Forelimb muscle (tissue), 1 donor: ENCODE data around the gene MYH7B. TPM values are rescaled to one million over a fixed set of nuclear protein-coding genes. Genes with fewer than 3 reads are reported as not detected.

Experiments
- DNase-seq: peaks from one replicate; pipeline ENCODE4 v3.0.0-alpha.2; 2013; ENCODE audit warnings: low read depth
- polyA plus RNA-seq: library from polyadenylated mRNA; unstranded; fragments of 120-200 nt; gene quantifications from one replicate; pipeline ENCODE4 v1.2.1, GENCODE V29; 2013; ENCODE audit not compliant: insufficient read length

MYH7B gene
- 114 TPM for polyA plus RNA-seq

DNA sequence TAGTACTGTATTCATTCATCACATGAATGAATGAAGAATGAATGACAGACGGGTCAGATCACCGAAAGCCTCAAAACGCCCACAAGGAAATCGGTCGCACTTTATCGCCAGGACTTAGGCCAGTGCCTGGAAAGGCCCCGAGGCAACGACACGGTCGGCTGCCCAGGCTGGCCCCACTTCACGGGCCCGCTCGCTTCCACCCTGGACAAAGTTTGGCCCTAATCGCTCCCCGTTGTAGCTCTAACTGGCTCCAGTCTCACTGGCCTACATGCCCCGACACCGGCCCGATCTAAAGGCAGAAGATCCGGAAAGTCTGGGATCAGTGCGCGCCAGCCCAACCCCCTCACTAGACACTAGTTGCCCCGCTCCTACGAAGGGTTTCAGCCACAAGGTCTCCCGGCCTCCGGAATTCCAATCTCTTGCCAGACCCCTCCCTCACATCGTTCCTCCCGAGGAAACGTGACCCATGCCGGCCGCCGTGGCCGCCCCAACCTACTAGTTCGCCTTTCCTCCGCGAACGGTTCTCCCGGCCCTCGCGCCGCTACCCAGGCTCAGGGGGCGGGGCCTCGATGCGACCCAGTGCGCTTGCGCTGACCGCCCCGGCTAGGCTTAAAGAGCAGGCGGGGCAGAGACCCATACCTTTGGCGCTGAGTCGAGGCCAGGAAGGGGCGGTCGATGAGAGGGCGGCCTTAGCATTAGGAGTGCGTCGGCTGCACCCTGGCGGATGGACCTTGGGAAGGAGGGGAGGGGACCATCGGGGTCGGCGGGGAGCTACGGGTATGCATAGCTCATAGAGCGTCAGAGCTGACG is at the start of gene MYH7B, which contains the start of gene GSS:
TSS of gene MYH7B (plus strand) at position 638 of the 810 bp plus-strand sequence. CDS start 22,138 bp downstream, outside the sequence.
TSS of gene GSS (minus strand) at position 576 of the 810 bp plus-strand sequence. CDS start 3,954 bp downstream, outside the sequence.
- peak; percentile 82 for DNase-seq

DNA sequence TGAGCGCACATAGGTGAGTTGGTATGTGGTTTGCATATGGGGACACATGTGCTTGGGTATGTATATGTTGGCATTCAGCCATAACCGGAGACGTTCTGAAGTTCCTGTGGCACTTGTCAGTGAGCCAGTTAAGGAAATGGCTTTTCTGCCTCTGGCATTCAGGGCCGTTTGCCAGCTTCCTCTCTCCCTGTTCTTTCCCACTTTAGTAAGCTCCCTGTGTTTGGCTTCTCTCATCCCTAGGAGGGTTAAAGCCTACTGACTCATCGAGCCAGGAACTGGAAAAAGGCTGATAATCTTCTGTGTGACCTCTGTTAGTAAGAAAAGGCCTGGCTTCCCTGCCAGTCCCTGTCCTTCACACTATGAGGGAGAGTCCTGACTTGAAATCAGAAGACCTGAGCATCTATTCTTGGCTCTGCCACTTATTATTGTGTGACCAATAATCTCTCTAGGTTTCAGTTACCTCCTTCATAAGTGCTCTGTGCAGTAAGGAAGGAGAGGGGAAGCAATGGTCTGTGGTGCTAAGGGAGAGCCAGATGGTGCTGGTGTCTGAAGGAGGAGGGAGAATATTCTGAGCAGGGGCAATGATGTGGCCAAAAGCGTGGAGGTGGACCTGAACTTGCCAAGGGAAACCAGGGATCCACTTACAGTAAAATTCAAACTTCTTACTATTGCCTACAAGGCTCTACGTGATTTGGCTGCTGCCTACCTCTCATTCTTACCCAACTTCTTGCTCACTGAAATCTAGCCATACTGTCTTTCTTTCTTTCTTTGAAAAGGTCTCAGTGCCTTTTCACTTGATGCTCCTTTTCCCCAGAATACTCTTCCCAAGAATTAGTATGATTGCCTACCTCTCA is 47.8 kb upstream of the MYH7B start:
- DNase-seq: no peak

DNA sequence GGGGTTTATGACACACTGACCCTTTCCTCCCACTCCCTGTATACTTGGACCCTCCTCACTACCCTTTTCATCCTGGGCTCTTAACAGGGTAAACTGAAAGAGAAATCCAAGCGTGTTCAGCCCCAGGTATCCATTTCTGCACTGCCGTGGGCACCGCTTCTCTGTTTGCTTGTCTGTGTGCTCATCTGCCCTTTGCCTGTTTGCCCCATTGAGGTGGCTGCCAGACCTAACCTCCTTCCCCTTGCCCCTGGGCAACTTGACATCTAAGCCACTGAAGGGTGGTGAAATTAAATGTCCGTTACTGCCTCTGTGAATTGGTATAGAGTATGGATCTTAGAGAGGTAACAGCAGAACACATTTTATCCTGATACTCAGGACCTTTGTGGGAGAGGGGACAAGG is 40.5 kb upstream of the MYH7B start:
- no peak for DNase-seq

DNA sequence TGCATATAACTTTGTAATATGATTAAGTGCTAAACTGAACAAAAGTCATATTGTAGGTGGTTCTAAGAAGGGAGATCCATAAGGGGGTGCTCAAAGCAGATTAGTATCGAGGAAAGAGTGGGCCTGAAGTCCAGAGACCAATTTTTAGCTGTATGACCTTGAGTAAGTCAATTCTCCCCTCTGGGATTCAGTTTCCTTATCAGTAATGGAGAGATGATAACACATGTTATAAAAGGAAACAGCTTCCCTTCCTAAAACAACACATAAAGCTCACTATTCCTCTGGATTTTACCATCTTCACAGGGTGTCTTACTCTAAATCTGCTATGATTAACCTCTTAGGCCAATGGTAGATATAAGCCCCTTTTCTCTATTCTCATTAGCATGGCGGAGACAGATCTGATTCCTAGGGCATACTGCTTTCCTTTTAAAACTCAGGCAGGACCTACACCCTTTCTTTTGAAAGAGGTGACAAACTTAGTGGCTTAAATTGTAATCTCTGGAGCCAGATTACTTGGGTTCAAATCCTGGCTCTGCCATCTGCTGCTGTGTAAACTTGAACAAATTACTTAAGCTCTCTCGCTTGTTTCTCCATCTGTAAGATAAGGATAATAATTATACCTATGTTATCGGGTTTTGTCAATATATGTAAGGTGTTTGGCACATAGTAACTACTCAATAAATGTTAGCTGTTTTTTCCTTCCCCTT is 39.8 kb upstream of the MYH7B start:
- no peak for DNase-seq

DNA sequence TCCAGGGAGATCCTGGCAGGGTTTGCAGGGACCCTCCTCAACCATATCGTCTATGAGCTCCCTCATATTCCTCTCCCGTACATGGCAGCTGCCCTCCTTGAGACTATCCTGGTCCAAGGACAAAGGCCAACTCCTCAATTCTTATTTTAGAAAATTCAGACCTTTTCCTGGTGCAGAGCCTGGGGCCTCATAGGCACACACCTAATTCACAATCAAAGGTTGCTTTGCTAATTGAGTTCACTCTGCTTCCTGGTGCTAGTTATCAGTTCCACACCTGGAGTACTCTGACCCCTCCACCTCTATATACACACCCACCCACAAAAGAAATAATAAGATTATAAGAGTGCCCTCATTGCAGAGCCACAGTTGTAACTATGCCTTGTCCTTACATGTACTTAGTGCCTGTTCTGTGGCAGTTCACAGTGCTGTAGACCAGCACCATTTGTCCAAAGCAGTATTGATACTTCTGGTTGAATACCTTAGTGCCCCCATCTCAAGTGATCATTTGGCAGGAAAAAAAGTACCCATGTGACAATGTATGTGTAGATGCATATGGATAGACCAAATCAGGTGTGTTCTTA is 38.8 kb upstream of the MYH7B start:
- no peak for DNase-seq

DNA sequence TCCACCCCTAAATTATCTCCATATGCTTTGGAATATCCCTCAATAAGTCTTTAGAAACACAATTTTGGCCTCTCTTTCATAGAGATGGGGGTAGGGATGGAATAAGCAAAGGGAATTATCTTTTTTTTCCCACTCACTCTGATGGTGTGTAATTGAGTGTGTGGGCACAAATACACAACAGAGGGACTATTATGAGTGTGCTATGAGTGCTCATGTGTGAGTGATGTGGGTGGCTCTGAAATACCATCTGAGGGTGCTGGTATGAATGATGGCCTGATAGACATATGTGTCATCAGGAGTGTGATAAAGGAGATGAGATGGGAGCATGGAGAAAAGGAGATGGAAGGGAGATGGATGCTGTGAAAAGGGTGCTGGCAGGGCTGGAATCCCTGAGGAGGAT is 35.6 kb upstream of the MYH7B start:
- DNase-seq: no peak

DNA sequence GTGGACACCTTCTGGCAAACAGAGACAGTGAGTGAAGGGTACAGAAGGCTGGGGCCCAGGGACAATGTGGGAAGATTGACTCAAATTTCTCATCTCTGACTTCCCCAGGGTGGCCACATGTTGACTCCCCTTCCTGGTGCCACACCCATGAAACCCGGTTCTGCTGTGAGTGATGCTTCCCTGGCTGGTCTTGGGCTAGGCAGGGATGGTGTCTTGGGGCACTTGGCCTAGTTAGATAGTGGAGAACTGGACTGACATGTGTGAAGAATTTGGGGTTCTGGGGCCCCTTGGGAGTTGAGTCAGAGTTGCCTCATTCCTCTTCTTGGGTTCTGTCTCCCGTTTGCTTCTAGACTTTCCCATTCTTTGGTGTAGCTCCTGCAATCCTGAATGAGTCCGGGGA is 34.2 kb upstream of the MYH7B start:
- DNase-seq: no peak

DNA sequence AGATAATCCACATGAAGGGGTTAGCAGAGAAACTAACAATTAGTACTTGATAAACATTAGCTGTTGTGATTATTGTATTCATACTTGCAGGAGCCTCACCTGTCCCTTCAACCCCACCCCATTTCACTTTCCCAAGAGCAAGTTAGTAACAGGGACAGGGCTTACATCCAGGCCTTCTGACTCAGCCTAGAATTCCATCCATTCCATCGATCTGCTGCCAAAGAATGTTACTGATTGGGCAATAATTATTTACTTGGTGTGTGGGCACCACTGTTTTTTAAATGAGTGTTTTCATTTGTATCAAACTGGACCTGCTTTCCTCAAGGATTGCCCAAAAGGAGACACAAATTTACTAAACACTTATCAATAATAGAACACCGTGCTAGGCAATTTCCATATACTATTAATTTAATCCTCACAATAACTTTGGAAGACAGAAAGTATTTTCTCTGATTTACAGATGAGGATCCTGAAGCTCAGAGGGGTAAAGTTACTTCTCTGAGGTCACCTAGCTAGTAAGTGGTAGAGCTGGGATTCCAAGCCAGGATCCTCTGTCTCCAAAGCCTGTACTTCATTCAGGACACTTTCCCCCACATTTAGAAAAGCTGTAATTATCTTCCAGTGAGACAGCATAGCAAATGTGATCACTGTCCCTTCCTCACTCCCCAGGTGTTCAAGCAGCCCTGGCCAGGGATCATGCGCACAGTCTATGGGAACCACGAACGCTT is 32.9 kb upstream of the MYH7B start:
- no peak for DNase-seq

DNA sequence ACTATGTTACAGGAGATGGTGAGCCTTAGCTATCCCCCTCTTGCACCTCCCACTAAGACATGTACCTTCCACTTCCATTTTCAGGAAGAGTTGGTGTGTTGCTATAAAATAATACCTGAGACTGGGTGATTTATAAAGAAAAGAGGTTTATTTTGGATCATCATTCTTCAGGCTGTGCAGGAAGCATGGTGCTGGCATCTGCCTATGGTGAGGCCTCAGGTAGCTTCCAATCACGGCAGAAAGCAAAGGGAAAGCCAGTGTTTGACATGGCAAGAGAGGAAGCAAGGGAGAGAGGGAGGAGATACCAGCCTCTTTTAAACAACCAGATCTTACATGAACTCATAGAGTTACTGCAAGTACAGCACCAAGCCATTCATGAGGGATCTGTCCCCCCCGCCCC is 32.3 kb upstream of the MYH7B start:
- DNase-seq: no peak

DNA sequence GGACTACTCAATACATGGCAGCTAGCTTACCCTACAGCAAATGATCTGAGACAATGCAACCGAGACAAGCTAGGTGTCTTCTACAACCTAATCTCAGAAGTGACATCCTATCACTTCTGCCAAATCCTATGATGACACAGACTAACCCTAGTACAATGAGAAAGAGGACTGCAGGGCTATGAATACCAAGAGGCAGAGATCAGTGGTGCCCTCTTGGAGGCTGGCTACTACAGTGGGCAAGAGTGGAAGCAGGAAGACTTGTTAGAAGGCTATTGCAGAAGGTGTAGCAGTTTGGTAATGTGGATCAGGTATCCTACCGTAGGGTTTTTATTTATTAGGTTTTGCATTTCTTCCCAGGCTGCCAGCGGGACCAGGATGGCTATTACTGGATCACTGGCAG is 30.3 kb upstream of the MYH7B start:
- no peak for DNase-seq

DNA sequence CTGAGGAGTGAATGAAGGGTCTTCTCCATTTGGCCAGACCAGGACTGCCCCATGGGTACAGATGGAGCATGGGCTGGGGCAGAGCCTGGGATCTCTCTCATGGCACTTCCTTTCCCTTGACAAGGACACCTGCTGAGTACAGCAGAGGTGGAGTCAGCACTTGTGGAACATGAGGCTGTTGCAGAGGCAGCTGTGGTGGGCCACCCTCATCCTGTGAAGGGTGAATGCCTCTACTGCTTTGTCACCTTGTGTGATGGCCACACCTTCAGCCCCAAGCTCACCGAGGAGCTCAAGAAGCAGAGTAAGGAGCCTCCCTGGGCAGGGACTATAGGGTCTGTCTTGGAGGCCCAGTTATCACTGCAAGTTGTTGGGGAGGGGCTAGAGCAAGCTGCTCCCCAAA is 29.7 kb upstream of the MYH7B start:
- no peak for DNase-seq

DNA sequence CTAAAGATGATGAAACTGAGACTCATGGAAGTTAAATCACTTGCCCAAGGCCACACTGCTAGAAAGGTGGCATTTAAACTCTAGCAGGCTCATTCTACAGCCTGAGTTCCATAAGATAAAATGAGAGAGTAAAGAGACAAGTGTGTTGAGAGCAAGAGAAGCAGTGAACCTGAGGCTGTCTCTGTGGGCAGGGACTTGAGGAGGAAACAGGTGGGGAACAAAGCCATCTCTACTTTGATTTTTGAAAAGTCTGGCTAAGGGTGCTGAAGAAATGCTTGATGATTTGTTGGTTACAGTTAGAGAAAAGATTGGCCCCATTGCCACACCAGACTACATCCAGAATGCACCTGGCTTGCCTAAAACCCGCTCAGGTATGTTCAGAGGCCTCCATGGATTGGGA is 29.1 kb upstream of the MYH7B start:
- DNase-seq: no peak

DNA sequence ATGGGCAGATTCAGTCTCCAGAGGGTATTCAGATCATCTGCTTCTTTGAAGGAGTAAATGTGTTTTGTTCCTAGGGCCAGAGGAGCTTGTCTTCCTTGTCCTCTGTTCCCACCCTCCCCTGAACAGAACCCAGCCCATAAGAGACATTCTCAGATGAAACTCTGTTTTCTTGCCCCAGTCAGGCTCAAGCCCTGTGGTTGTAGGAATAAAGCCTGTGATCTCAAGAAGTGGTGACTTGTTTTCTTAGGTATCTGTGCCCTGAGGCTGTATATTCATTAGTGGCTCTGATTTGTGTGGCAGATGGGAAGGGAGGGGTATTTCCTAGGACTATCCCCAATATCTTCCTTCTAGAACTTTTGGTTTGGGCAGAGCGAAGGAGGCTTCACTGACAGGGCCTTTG is 27.9 kb upstream of the MYH7B start:
- DNase-seq: no peak

DNA sequence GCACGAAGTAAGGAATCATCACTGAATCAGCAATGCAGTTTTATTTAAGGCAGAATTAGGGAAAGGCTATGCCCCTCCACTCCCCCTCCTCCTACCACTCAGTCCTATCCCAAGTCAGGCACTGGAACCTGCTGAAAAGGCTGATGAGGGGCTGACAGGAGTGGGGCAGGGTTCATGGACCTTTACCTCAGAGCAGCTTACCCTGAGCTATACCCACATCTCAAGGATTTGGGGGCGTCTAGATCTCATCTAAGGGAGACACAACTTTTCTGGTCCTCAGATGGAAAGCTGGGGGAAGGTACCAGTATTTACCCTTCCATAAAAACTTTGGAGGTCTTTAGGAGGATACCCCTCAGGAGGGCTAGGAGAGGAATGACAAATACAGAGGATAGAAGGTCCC is 27.3 kb upstream of the MYH7B start:
- no peak for DNase-seq

DNA sequence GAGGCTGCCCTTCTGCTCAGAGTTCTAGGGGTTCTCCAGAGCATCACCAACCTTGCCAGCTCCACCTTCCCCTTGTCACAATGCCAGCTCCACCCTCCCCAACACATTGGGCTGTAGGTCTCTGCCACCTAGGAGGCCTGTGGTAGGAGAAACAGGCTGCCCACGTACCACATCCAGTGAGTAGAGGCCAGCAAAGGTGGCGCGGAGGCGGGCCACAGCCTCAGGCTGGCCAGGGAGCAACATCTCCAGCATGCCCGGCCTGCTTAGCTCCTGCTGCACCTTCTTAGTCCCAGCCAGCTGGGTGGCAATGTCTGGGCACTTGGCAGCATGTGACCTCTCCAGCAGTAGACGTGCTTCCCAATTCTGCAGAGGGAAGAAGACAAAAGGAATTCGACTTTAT is 23.9 kb upstream of the MYH7B start:
- no peak for DNase-seq

DNA sequence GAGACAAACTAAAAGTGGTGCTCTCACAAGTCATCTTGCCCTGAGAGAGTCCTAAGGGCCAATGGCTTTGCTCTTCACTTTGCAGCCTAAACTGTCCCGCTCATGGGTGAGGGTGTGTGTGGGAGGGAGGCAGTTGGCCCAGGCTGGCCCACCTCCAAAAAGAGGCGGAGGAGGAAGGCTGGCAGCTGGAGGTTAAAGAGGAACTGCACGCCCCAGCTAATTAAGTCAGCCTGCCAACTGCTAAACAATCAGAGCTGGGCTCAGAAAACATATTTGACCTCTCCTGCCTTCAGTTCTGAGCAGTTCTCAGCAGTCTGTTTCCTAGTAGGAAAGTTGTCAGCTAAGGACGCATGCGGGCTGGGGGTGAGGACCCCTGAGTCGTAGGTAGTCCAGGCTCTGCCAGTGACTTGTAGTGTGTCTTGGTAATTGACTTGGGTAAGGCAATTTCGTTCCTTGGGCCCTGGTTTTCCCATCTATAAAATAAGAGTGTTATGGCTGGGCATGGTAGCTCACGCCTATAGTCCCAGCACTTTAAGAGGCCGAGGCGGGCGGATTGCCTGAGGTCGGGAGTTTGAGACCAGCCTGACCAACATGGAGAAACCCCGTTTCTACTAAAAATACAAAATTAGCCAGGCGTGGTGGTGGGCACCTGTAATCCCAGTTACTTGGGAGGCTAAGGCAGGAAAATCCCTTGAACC is 17.1 kb upstream of the MYH7B start:
- no peak for DNase-seq

DNA sequence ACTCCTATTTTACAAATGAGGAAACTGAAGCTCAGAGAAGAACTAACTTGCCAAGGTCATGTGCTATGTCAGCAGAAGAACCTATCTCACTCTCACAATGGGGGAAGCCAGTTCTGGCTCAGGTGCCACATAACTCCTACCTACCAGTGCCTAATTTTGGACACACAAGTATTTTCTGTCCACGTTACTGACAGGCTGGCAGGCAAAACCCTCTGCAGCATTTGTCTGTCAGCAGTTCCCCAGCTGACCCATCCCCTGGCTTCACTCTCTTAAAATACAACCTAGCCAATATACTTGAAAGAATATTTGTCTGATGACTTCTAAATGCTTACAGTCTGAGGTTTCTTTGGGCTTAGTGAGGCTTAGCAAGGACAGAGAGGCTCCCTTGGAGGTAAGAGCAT is 15.6 kb upstream of the MYH7B start:
- DNase-seq: no peak

DNA sequence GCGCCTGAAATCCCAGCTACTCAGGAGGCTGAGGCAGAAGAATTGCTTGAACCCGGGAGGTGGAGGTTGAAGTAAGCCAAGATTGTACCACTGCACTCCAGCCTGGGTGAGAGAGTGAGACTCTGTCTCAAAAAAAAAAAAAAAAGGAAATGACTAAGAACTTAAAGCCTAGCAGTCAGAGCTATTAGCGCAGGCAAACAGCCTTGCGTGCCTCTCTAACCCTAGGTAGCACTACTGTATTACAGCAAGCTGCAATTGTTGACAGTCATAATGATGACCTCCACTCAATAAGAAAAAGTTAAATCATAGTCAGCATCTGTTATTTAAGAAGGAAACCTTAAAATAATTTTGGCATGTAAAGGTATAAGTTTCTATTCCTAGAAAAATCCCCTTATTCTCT is 14.4 kb upstream of the MYH7B start:
- no peak for DNase-seq

DNA sequence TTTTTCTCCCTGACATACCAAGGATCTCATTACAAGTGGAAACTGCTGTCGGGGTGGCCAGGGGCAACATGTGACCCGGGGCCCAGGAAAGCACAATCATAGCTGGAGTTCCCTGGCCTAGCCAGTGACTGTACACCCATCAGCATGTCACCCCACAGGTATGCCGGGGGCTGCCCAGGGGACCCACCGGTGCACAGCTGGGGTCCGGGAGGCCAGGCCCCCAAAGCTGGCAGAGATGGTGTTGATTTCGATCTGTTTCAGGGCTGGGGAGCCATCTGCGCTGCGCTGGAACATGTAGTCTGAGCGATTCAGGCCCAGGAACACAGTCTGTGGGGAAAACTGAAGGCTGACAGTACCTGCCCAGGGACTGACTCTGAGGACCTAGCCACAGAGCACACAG is 13.4 kb upstream of the MYH7B start:
- no peak for DNase-seq

DNA sequence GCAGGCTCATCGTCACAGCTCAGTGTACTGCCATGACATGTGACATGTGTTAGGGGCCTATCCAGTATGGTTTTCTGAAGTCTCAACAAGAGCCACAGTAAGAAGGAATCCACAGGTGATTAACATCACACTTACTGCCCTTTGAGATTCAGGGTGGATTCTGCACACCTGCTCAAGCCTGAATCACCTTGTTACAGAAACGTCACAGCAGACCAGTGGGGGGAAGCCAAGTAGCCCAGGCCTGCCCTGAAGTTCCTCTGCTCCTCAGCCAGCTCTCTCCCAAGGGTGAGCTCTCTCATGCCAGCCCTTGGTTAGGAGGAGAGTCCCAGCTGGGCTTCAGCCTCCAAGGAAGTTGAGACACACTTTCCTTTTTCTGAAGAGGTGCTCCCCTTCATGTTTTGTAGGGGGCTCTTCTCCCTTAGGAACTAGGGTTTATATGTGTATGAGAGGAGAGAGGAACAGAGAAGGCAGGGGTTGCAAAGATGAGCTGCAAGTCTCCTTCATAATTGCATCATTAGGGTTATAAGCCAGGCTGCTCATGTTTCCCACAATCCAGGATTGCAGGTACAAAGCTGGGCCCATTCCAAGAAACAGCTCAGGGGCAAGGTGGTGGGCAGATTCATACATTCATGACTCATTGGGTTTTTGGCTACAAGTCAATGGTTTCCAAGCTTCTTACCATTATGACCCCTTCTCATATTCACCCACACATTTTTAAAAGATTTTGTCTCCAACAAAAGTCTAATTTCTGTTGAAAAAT is 11.7 kb upstream of the MYH7B start:
- no peak for DNase-seq
